ENCODE data around the gene IGFL4.

IGFL4 gene

GRCh38 chr19:46040952-46041500 lies at the start of gene IGFL4:
TSS of gene IGFL4 (minus strand) at chr19:46041002. CDS start at chr19:46040962, 40 bp downstream.
- no peak within 1 kb of the TSS for H3K27ac ChIP-seq
- TF ChIP-seq CTCF (conservative IDR thresholded peaks at IDR 0.05): no peak
- no peak for TF ChIP-seq ZFX (IDR thresholded peaks at IDR 0.05)

GRCh38 chr19:46090444-46090843 lies 49.6 kb upstream of the IGFL4 start:
- TF ChIP-seq ZFX (IDR thresholded peaks at IDR 0.05): no peak
- no peak for TF ChIP-seq CTCF (conservative IDR thresholded peaks at IDR 0.05)
- H3K27ac ChIP-seq: no peak overlapping the region

- TF ChIP-seq CTCF (conservative IDR thresholded peaks at IDR 0.05) (no peak), ZFX (IDR thresholded peaks at IDR 0.05) (no peak)
- no peak overlapping the region for H3K27ac ChIP-seq
Measured at GRCh38 chr19:46089432-46089831, 48.6 kb upstream of the IGFL4 start.

- TF ChIP-seq ZFX (IDR thresholded peaks at IDR 0.05) (no peak), CTCF (conservative IDR thresholded peaks at IDR 0.05) (no peak)
- H3K27ac ChIP-seq: no peak overlapping the region
Measured at GRCh38 chr19:46088101-46088500, 47.3 kb upstream of the IGFL4 start.

- no peak for TF ChIP-seq CTCF (conservative IDR thresholded peaks at IDR 0.05)
- TF ChIP-seq ZFX (IDR thresholded peaks at IDR 0.05): no peak
- H3K27ac ChIP-seq: no peak overlapping the region
Measured at GRCh38 chr19:46085888-46086287, 45.1 kb upstream of the IGFL4 start.

GRCh38 chr19:46082728-46083050 lies 41.9 kb upstream of the IGFL4 start:
- no peak overlapping the region for H3K27ac ChIP-seq
- TF ChIP-seq ZFX (IDR thresholded peaks at IDR 0.05): no peak
- TF ChIP-seq CTCF (conservative IDR thresholded peaks at IDR 0.05): no peak

GRCh38 chr19:46081928-46082727 lies 41.3 kb upstream of the IGFL4 start:
- peak; percentile 55 for TF ChIP-seq CTCF (conservative IDR thresholded peaks at IDR 0.05)
- TF ChIP-seq ZFX (IDR thresholded peaks at IDR 0.05): no peak
- H3K27ac ChIP-seq: no peak overlapping the region
